NB4 (cell line): Measurements from ENCODE around the gene ZFYVE28.

Source experiments
- DNase-seq: peaks from one replicate; pipeline ENCODE4 v3.0.0; 2010; ENCODE audit warnings: low read depth
- H3K4me3 ChIP-seq: one replicate; pipeline ENCODE4 v1.5.1; 2011; ENCODE audit warnings: mild to moderate bottlenecking, low read depth, low read length, moderate library complexity
- MYC ChIP-seq: IDR thresholded peaks from 2 replicates; pipeline ENCODE4 v1.6.1; 2011; ENCODE audit warnings: low read depth, low read length
- POLR2A ChIP-seq: IDR thresholded peaks from 2 replicates; pipeline ENCODE4 v1.6.1; 2011; ENCODE audit warnings: mild to moderate bottlenecking; ENCODE audit not compliant: insufficient read length; ENCODE audit errors: extremely low read depth
- TF ChIP-seq, protein P1 (sequence below): IDR thresholded peaks from 2 replicates; pipeline ENCODE4 v1.6.1; 2011; ENCODE audit warnings: low read depth, low read length
- TF ChIP-seq, protein P2 (sequence below): IDR thresholded peaks from one replicate; pipeline ENCODE4 v1.5.1; 2012; ENCODE audit warnings: low read depth, low read length

ZFYVE28 gene

DNA sequence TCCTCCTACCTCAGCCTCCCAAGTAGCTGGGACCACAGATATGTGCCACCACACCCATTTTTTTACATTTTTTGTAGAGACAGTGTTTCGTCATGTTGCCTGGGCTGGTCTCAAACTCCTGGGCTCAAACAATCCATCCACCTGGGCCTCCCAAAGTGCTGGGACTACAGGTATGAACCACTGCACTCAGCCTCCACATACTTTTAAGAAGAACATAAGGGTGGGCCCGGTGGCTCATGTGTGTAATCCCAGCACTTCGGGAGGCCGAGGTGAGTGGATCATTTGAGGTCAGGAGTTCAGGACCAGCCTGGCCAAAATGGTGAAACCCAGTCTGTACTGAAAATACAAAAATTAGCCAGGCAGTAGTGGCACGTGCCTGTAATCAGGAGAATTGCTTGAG, 105.1 kb downstream of the ZFYVE28 start:
- DNase-seq, result no peak
- H3K4me3 ChIP-seq, result no peak overlapping the region
- TF ChIP-seq, protein P1, sequence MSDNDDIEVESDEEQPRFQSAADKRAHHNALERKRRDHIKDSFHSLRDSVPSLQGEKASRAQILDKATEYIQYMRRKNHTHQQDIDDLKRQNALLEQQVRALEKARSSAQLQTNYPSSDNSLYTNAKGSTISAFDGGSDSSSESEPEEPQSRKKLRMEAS, result no peak
- no peak for TF ChIP-seq MYC
- TF ChIP-seq, protein P2, sequence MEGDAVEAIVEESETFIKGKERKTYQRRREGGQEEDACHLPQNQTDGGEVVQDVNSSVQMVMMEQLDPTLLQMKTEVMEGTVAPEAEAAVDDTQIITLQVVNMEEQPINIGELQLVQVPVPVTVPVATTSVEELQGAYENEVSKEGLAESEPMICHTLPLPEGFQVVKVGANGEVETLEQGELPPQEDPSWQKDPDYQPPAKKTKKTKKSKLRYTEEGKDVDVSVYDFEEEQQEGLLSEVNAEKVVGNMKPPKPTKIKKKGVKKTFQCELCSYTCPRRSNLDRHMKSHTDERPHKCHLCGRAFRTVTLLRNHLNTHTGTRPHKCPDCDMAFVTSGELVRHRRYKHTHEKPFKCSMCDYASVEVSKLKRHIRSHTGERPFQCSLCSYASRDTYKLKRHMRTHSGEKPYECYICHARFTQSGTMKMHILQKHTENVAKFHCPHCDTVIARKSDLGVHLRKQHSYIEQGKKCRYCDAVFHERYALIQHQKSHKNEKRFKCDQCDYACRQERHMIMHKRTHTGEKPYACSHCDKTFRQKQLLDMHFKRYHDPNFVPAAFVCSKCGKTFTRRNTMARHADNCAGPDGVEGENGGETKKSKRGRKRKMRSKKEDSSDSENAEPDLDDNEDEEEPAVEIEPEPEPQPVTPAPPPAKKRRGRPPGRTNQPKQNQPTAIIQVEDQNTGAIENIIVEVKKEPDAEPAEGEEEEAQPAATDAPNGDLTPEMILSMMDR, result no peak
- no peak for TF ChIP-seq POLR2A

DNA sequence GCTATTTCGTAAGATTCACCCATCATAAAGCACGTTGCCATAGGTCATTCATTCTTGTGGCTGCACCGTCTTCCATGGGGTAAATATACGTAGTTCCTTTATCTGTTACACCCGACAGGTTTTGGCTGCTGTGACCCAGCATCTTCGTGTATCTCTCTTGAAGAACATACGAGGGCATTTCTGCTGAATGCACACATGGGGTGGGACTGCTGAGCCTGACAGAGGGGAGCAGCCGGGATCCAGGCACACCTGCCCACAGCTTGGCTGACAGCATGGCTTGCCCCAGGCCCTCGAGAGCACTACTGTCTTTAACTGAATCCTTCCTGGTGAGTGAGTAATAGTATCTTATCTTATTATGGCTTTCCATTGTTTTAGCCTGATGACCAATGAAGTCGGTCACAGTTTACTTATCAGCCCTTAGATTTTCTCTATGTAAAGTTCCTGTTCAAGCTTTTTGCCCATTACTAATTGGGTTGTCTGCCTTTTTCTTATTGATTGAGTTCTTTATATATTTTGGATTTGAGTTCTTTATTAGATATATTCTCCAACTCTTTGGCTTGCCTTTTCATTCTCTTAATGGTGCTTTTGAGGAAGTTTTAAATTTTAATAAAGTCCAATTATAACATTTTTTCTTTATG, 111.6 kb downstream of the ZFYVE28 start:
- no peak overlapping the region for H3K4me3 ChIP-seq
- TF ChIP-seq, protein P1, result peak; percentile 33; the same call in 1 of the 2 replicates
- no peak for TF ChIP-seq MYC
- DNase-seq, result peak; percentile 78

DNA sequence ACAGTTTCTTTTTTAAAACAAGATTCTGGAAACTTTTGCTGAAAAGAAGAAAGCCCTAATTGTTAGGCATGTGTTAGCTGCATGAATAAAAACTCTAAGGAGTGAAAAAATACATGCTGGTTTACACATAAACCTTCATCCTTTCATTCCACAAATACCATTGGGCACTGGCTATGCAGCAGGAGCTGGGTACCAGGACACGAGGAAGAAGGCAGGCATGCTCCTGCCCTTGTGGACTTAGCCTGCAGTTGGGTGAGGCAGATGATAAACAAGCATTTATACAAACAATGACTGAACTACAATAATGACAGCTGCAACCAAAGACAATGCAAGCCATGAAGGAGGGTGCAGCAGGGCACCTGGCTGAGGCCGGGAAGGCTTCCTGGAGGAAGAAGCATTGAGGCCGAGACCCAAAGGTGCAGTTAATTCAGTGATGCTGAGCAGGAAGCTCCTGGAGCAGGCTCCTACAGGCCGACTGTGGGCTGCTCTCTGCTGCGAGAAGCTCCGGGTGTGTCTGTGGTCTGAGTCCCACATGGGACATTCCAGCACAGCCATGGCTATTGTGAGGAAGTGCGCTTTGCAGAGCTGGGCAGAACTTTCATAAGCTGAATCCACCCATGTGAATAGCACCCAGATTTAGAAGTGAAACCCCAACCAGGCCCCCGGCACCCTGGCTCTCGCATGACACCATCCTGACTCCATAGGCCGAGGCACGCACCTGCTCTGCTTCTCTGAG, 112.5 kb downstream of the ZFYVE28 start:
- TF ChIP-seq, protein P2, result no peak
- TF ChIP-seq, protein P1, result no peak
- TF ChIP-seq MYC (no peak), POLR2A (no peak)
- H3K4me3 ChIP-seq, result no peak overlapping the region
- peak; percentile 87 for DNase-seq

DNA sequence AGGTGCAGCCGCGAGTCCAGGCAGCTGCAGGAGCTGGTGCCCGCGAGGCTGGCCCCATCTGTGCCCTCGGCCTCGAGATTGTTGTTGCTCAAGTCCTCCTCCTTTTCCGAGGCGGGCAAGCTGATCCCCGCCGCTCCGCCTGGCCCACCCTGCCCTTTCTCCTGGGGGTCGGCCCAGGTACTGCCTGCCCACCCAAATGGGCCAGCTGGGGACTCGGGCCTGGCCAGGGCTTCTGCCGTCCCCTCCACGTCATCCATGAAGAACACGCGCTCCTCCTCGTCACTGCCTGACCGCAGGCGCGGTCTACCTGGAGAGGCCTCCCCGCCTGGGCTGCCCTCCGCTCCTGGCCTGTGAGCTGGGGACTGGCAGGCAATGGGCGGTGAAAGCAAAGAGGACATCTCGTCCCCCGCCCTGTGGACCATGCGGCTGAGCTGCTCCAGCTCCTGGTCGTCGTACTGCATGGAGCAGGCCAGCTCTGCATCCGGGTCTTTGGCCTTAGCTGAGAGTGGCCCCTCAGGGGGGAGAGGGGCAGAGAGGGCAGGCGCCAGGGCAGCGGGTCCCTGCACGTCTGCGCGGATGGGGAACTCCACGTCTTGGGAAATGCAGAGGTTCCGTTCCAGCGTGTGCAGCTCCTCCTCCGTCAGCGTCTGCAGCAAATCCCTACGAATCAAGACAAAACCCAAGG, 113.4 kb downstream of the ZFYVE28 start:
- DNase-seq, result no peak
- no peak overlapping the region for H3K4me3 ChIP-seq
- TF ChIP-seq POLR2A (no peak), MYC (no peak)
- TF ChIP-seq, protein P2, result no peak
- TF ChIP-seq, protein P1, result no peak

DNA sequence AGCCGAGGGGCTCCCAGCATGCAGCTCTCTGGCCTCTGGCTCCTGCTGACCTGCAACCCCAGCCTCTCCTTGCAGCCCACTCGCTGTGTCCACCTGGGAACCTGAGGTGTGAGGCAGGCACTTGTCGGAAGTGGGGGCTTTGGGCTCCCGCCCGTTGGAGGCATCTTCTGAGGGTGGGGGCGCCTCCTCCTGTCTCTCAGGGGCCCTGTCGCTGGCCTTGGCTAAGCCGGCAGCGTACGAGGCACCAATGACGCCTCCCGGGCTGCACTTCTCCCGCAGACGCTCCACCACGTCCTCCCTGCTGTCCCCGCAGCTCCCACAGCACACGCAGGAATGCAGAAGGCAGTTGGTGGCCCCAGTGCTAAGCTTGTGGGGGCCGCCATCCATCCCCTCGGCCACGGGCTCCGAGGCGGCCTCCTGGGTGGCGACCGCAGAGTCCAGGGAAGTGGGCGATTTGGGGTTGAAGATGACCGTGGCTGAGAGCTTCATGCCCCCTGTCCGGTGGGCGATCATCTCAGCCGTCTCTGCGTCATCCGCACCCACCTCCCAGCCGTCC, 114.0 kb downstream of the ZFYVE28 start:
- no peak for DNase-seq
- TF ChIP-seq, protein P2, result no peak
- TF ChIP-seq, protein P1, result no peak
- no peak for TF ChIP-seq POLR2A
- H3K4me3 ChIP-seq, result no peak overlapping the region

DNA sequence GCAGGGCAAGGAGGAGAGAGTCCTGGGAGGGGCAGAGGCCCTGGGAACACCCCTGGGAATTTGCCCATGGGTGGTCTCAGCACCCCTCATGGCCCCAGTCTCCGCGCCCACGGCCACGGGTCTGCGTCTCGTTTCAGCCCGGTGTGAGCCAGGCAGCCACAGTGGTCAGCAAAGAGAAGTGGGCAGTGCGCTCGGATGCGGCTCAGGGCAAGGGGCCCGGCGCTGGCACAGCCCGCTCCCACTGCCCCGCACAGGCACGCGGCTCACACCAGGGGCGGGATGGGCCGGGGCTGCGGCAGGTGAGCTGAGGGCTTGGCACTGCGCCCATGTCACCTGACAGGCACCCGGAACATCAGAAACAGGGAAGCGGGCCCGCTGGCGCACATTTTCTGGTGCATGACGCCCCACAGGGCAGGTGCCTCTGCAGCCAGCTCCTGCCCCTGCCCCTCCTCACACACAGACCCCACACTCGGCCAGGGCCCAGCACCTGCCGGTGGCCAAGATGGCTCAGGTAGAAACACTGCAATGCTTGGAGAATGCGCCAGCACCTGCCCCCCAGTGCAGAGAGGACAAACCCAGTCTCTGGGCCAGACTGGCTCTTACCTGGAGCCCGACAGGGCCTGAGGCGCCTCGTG, 114.6 kb downstream of the ZFYVE28 start:
- H3K4me3 ChIP-seq, result no peak overlapping the region
- no peak for TF ChIP-seq POLR2A
- TF ChIP-seq, protein P2, result no peak
- TF ChIP-seq, protein P1, result no peak
- no peak for DNase-seq
